SK-N-MC (cell line): Measurements from ENCODE around the gene NDN.

Experiments
- EZH2 ChIP-seq: fragments of 200-600 bp; sonication (generic); IDR thresholded peaks from one replicate; pipeline ENCODE4 v1.6.1; 2017; ENCODE audit warnings: antibody characterized with exemption
- POLR2AphosphoS5 ChIP-seq: IDR thresholded peaks from 2 replicates; pipeline ENCODE4 v1.6.1; 2012; ENCODE audit warnings: mild to moderate bottlenecking, low read depth, low read length, borderline replicate concordance

DNA sequence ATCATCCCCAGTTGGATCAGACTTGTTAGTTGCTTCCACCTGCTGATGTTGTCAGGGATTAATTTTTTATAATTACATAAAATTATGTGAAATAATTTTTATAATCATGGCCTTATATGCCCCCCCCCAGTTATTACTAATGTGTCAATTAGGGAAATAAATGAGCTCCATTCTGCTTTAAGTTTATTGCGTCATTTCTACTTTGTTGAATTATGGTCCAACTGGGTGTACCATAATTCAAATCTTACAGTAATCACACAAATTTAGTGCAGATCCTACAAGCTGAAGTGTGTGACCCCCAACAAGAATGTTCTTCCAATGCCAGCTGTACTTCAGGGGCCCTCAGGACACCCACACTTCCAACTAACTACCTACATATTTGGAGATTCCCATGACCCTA lies 7.5 kb upstream of the NDN start:
- no peak for TF ChIP-seq POLR2AphosphoS5
- TF ChIP-seq EZH2 = no peak
